ENCODE measurements around the gene MALSU1. TPM values are rescaled to one million over a fixed set of nuclear protein-coding genes. Genes with fewer than 3 reads are reported as not detected.

MALSU1 gene
- total and polyA plus RNA-seq, 2 of the 13 experiments (the other 11 are each of a cell fraction or from before 2014, with no cell fraction given), result 72.0 to 141 TPM

GRCh38 chr7:23293500-23294073 is 5.6 kb upstream of the MALSU1 start (continued):
- TF ChIP-seq SMYD3 (CRISPR knock-in tag; IDR thresholded peaks at IDR 0.05) (0 out of 2 replicates have a peak, but pooled peaks have one; percentile 64), MIER2 (CRISPR knock-in tag; IDR thresholded peaks at IDR 0.05) (peak; percentile 40; the same call in 1 of the 2 replicates), TGIF2 (CRISPR knock-in tag; IDR thresholded peaks at IDR 0.05) (peak; percentile 49; the same call in 1 of the 2 replicates), ZNF441 (CRISPR knock-in tag; IDR thresholded peaks at IDR 0.05; ENCODE audit: borderline replicate concordance) (no peak), NCOA5 (CRISPR knock-in tag; IDR thresholded peaks at IDR 0.05) (no peak), TOE1 (CRISPR knock-in tag; IDR thresholded peaks at IDR 0.05) (no peak), ZNF329 (CRISPR knock-in tag; IDR thresholded peaks at IDR 0.05; ENCODE audit: low read depth) (no peak), UBTF (CRISPR knock-in tag; IDR thresholded peaks at IDR 0.05) (peak; percentile 78), NCOR1 (IDR thresholded peaks at IDR 0.05; ENCODE audit: borderline replicate concordance, low read length) (peak; percentile 78), ZNF337 (CRISPR knock-in tag; IDR thresholded peaks at IDR 0.05; ENCODE audit: borderline replicate concordance, low read depth) (0 out of 2 replicates have a peak, but pooled peaks have one; percentile 54), ZBTB25 (CRISPR knock-in tag; IDR thresholded peaks at IDR 0.05) (no peak), FOSL1 (CRISPR knock-in tag; IDR thresholded peaks at IDR 0.05; ENCODE audit: borderline replicate concordance) (no peak), SMAD3 (CRISPR knock-in tag; IDR thresholded peaks at IDR 0.05) (peak; percentile 34; the same call in 1 of the 2 replicates), ZMYM3 (CRISPR knock-in tag; IDR thresholded peaks at IDR 0.05) (peak; percentile 95), GMEB2 (CRISPR knock-in tag; IDR thresholded peaks at IDR 0.05; ENCODE audit: low read depth) (no peak), ZNF331 (CRISPR knock-in tag; IDR thresholded peaks at IDR 0.05) (peak; percentile 95), ZSCAN30 (CRISPR knock-in tag; IDR thresholded peaks at IDR 0.05) (no peak), SRSF9 (IDR thresholded peaks at IDR 0.05; ENCODE audit: borderline replicate concordance, insufficient read depth, low read depth, low read length, poor library complexity, severe bottlenecking) (no peak), FOXJ3 (CRISPR knock-in tag; IDR thresholded peaks at IDR 0.05; ENCODE audit: borderline replicate concordance) (peak; percentile 88; the same call in 1 of the 2 replicates), MEF2D (CRISPR knock-in tag; IDR thresholded peaks at IDR 0.05) (peak; percentile 92), SMARCE1 (IDR thresholded peaks at IDR 0.05; ENCODE audit: borderline replicate concordance) (no peak), SP1 (IDR thresholded peaks at IDR 0.05) (no peak), SP1 (CRISPR knock-in tag; IDR thresholded peaks at IDR 0.05) (no peak), RFXAP (CRISPR knock-in tag; IDR thresholded peaks at IDR 0.05; ENCODE audit: borderline replicate concordance) (0 out of 2 replicates have a peak, but pooled peaks have one; percentile 48), CHCHD3 (CRISPR knock-in tag; IDR thresholded peaks at IDR 0.05) (no peak), SIN3A (IDR thresholded peaks at IDR 0.05; ENCODE audit: borderline replicate concordance, low read depth, low read length) (no peak), ZNF451 (CRISPR knock-in tag; IDR thresholded peaks at IDR 0.05) (no peak), PHF21A (CRISPR knock-in tag; IDR thresholded peaks at IDR 0.05) (peak; percentile 79)
